Thyroid gland (tissue), 4 donors: Measurements from ENCODE around the gene IQSEC3. TPM values are rescaled to one million over a fixed set of nuclear protein-coding genes. Genes with fewer than 3 reads are reported as not detected.

Source experiments
- DNase-seq, 2 donors: peaks; one replicate each; pipeline ENCODE4 v3.0.0-alpha.2; 2019
- H3K27ac ChIP-seq, 3 donors: fragments of 200-600 bp; sonication (generic); 1 replicate in 2 of 3; 2 replicates in 1 of 3; pipeline ENCODE4 v1.5.1; 2016 to 2019; ENCODE audit warnings: mild to moderate bottlenecking in 1 of 3, moderate library complexity in 1 of 3
- H3K27me3 ChIP-seq: fragments of 200-600 bp; sonication (generic); one replicate; pipeline ENCODE4 v1.5.1; 2019
- H3K36me3 ChIP-seq, 2 donors: fragments of 200-600 bp; sonication (generic); one replicate each; pipeline ENCODE4 v1.5.1; 2016 to 2019
- H3K4me1 ChIP-seq, 2 donors: fragments of 200-600 bp; sonication (generic); one replicate each; pipeline ENCODE4 v1.5.1; 2017 to 2019
- H3K4me3 ChIP-seq, 3 donors: fragments of 200-600 bp; sonication (generic); replicated peaks in 1 of 3; 1 replicate in 2 of 3; 2 replicates in 1 of 3; pipeline ENCODE4 v1.5.1; 2016; ENCODE audit warnings: mild to moderate bottlenecking in 1 of 3
- H3K9me3 ChIP-seq: fragments of 200-600 bp; sonication (generic); one replicate; pipeline ENCODE4 v1.5.1; 2017
- POLR2A ChIP-seq, 2 donors: fragments of 450-650 bp; IDR thresholded peaks; one replicate each; pipeline ENCODE4 v1.6.1; 2017; ENCODE audit warnings: antibody characterized with exemption in 2 of 2, mild to moderate bottlenecking in 2 of 2, moderate library complexity in 1 of 2
- WGBS, 2 donors: methylation state at CpG; one replicate each; pipeline ENCODE4 v1.1.5; 2017; 5-methylcytosine and 5-hydroxymethylcytosine counted together
- intact Hi-C: fragments of 100-400 bp; cut with DNase I; formaldehyde crosslinking; loops from one replicate; pipeline ENCODE4 v1.15.1; 2023
- total RNA-seq, 4 donors: library from RNA; depleted of rRNA; stranded (reverse); fragments of >200 nt; gene quantifications; one replicate each; pipeline ENCODE4 v1.2.3, GENCODE V29; 2016
- TF ChIP-seq, protein P1 (sequence below), 6 experiments: fragments of 200-600 bp in 3 of 6; fragments of 450-650 bp in 3 of 6; sonication (generic) in 3 of 6; IDR thresholded peaks; one replicate each; pipeline ENCODE4 v1.5.1; 2016 to 2019; ENCODE audit warnings: antibody characterized with exemption in 6 of 6, mild to moderate bottlenecking in 2 of 6, inconsistent platforms in 1 of 6, moderate library complexity in 1 of 6

Gene IQSEC3
- total RNA-seq, 4 donors from 2014 or later: 0.27 to 1.3 (median 1.0) TPM

DNA sequence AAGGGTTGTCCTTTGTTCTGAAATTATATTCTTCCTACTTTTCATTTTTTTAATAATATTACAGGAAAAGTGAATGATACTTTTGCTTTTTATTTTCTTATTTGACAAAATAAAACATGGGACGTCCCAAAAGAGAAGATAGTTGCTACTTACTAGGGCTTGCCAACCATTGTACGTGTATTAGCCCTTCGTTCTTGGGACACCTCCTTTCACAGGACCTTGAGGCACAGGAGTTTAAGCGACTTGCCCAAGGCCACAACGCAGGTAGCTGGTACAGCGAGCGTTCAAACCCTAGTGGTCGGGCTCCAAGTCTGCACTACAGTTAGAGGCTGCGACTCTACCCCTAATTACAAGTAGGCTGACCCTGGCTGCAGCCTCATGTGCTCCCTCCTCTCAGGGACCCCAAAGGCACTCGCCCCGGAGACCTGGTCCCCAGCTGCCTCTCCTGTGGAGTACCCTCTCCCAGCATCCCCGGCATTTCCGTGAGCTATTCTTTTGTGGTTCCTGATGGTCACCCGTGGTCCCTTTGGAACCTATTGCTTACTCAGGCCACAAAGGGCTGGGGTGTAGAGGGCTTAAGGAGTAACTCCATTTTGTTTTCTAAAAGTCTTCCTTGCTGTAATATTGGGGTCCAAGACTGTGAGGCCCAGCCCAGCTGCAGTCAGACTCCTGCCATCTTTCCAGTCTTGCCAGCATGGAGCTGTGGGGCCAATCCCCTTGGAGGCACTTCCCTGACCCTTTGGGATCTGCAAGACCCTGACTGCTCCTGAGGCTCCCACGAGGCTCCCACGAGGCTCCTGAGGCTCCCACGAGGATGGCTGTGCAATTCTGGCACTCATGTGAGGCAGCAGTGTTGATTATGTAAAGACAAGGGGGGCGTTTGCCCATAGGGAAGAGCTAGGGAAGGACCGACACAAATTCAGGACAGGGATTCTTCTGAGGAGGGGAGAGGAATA lies 49.7 kb downstream of the IQSEC3 start:
- TF ChIP-seq, protein P1, sequence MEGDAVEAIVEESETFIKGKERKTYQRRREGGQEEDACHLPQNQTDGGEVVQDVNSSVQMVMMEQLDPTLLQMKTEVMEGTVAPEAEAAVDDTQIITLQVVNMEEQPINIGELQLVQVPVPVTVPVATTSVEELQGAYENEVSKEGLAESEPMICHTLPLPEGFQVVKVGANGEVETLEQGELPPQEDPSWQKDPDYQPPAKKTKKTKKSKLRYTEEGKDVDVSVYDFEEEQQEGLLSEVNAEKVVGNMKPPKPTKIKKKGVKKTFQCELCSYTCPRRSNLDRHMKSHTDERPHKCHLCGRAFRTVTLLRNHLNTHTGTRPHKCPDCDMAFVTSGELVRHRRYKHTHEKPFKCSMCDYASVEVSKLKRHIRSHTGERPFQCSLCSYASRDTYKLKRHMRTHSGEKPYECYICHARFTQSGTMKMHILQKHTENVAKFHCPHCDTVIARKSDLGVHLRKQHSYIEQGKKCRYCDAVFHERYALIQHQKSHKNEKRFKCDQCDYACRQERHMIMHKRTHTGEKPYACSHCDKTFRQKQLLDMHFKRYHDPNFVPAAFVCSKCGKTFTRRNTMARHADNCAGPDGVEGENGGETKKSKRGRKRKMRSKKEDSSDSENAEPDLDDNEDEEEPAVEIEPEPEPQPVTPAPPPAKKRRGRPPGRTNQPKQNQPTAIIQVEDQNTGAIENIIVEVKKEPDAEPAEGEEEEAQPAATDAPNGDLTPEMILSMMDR (IDR thresholded peaks at IDR 0.05): no peak
- TF ChIP-seq POLR2A (IDR thresholded peaks at IDR 0.05): no peak
- H3K9me3 ChIP-seq: no peaks in the 10 kb centered on the region
- no peak for DNase-seq
- no peaks in the 10 kb centered on the region for H3K4me1 ChIP-seq
- 82 to 88% methylated on average over 19 of the region's 19 CpGs for WGBS, 2 donors
- H3K27ac ChIP-seq: no peak overlapping the region
- intact Hi-C loops: no loop called here
- H3K4me3 ChIP-seq: no peak overlapping the region
- H3K27me3 ChIP-seq: no peaks in the 10 kb centered on the region
- H3K36me3 ChIP-seq: no peaks in the 10 kb centered on the region

DNA sequence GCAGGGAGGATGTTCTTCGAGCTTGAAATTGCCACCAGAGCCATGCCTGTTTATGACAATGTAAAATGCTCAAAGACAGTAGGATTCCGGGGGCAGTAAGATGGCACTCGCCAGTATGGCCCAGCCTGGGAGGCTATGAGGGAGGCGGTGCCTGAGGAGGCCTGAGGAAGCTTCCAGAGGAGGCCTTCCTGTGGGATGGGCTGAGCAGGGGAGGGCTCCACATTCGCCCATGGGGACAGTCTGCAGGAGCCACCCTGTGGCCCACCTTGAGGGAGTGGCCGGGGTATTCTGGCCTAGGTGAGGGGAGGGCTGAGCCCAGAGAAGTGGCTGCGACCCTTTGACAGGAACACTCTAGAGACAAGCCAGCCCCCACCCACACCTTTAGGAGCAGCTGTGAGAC lies 50.7 kb downstream of the IQSEC3 start:
- no peak overlapping the region for H3K4me3 ChIP-seq
- 84 to 89% methylated on average over 7 of the region's 7 CpGs for WGBS, 2 donors
- intact Hi-C loops: no loop called here

DNA sequence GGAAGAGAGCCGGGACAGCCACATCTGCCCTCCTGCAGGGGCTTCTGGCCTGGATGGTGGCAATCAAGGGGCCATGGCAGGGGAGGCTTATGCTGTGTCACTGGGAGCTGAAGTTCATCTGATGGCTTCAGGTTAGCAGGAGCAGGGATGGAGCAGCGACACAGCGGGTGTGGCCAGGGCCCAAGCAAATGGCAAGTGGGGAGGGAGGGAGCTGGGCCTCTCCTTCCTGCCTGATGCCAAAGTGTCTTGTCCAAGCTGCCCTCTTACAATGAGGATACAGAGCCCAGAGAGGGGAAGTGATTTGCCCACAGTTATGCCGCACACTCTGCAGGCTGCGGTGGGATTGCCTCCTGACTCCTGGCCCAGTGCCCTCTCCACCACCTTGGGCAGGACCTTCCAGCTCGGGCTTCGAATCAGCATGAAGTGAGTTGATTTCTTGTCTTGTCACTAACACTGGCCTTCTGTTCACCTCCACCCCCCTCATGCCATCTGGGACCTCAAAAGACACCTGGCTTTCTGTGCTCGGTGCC lies 51.3 kb downstream of the IQSEC3 start:
- no peaks in the 10 kb centered on the region for H3K36me3 ChIP-seq
- H3K27me3 ChIP-seq: no peaks in the 10 kb centered on the region
- intact Hi-C loops: no loop called here
- no peak for DNase-seq
- H3K4me3 ChIP-seq: no peak overlapping the region
- TF ChIP-seq, protein P1 (IDR thresholded peaks at IDR 0.05): no peak
- TF ChIP-seq POLR2A (IDR thresholded peaks at IDR 0.05): no peak
- WGBS, 2 donors: 89 to 90% methylated on average over 8 of the region's 8 CpGs
- no peaks in the 10 kb centered on the region for H3K4me1 ChIP-seq
- no peak overlapping the region for H3K27ac ChIP-seq
- H3K9me3 ChIP-seq: no peaks in the 10 kb centered on the region

More for the DNA sequence above, 50.7 kb downstream of the IQSEC3 start:
- H3K27me3 ChIP-seq: no peaks in the 10 kb centered on the region
- TF ChIP-seq POLR2A (IDR thresholded peaks at IDR 0.05): no peak
- TF ChIP-seq, protein P1 (IDR thresholded peaks at IDR 0.05): no peak
- no peaks in the 10 kb centered on the region for H3K9me3 ChIP-seq
- H3K27ac ChIP-seq: no peak overlapping the region
- DNase-seq: no peak
- H3K4me1 ChIP-seq: no peaks in the 10 kb centered on the region
- H3K36me3 ChIP-seq: no peaks in the 10 kb centered on the region

DNA sequence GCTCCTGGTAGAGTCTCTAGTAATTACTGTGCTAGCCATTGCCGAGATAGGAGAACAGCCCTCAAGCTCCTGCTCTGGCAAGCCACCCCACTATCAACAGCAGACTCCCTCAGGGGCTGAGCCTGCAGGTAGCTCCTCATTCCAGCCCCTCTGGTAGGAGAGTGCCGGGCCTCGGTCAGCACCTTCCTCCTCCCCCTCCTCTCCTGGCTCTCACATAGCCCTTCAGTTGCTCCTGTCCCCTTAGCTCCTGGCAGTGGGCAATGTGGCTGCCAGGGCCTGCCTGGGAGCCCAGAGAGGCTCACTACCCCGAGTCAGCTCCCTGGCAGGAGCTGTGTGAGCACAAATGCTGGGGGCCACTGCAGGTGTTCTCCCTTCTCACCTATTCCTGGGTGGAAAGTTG lies 52.0 kb downstream of the IQSEC3 start:
- H3K36me3 ChIP-seq: no peaks in the 10 kb centered on the region
- 36 to 45% methylated on average over 4 of the region's 4 CpGs for WGBS, 2 donors

More for the DNA sequence above, 52.0 kb downstream of the IQSEC3 start:
- Histone ChIP-seq H3K4me1 (no peaks in the 10 kb centered on the region), H3K9me3 (no peaks in the 10 kb centered on the region), H3K4me3 (no peak overlapping the region), H3K27ac (no peak overlapping the region), H3K27me3 (no peaks in the 10 kb centered on the region)
- intact Hi-C loops: no loop called here
- no peak for TF ChIP-seq POLR2A (IDR thresholded peaks at IDR 0.05)
- TF ChIP-seq, protein P1 (IDR thresholded peaks at IDR 0.05): no peak
- DNase-seq: no peak
